H1 (cell line): ENCODE data around the gene UGT1A8. TPM values are rescaled to one million over a fixed set of nuclear protein-coding genes. Genes with fewer than 3 reads are reported as not detected.

Experiments
- CTCF ChIA-PET: fragments of 300-600 bp; sonication (Branson Sonifier 250); formaldehyde crosslinking; loops from one replicate; lab custom pipeline; 2021; ENCODE audit not compliant: partially characterized antibody; lab: Charles Lee
- POLR2A ChIA-PET: fragments of 300-600 bp; sonication (Branson Sonifier 250); formaldehyde crosslinking; loops from one replicate; lab custom pipeline; 2021; ENCODE audit warnings: inconsistent platforms; ENCODE audit not compliant: partially characterized antibody; lab: Charles Lee
- DNase-seq, 2 experiments: peaks; one replicate each; pipeline versions ENCODE4 v3.0.0 to v3.0.0-alpha.2; 2010 to 2022; ENCODE audit warnings: low spot score in 2 of 2, low read depth in 1 of 2, mixed read lengths in 1 of 2
- FAIRE-seq: peaks from 2 replicates; lab custom pipeline; 2011; peaks lifted over from hg19 to GRCh38; lab: Jason Lieb, UNC
- H2AFZ ChIP-seq: 2 replicates; pipeline ENCODE4 v1.8.1; 2012; ENCODE audit warnings: low read length, inconsistent platforms
- H2AK5ac ChIP-seq: 2 replicates; pipeline ENCODE4 v1.6.1; 2013; ENCODE audit warnings: low read depth, low read length
- H2BK120ac ChIP-seq: replicated peaks from 2 replicates; pipeline ENCODE3; 2013; ENCODE audit warnings: low read depth, low read length, inconsistent platforms
- H2BK12ac ChIP-seq: 2 replicates; pipeline ENCODE4 v1.6.1; 2013; ENCODE audit warnings: low read depth, low read length
- H2BK15ac ChIP-seq: 2 replicates; pipeline ENCODE4 v1.6.1; 2013; ENCODE audit warnings: low read length
- H2BK20ac ChIP-seq: 2 replicates; pipeline ENCODE4 v1.6.1; 2013; ENCODE audit warnings: low read length
- H2BK5ac ChIP-seq: 2 replicates; pipeline ENCODE4 v1.6.1; 2013; ENCODE audit warnings: low read depth, low read length
- H3K14ac ChIP-seq: 2 replicates; pipeline ENCODE4 v1.6.1; 2013; ENCODE audit warnings: inconsistent platforms; ENCODE audit not compliant: insufficient read length
- H3K18ac ChIP-seq: 2 replicates; pipeline ENCODE4 v1.6.1; 2013; ENCODE audit warnings: low read length; ENCODE audit errors: extremely low read depth
- H3K23ac ChIP-seq: 2 replicates; pipeline ENCODE4 v1.6.1; 2013; ENCODE audit warnings: inconsistent platforms; ENCODE audit not compliant: insufficient read length
- H3K23me2 ChIP-seq: 2 replicates; pipeline ENCODE4 v1.6.1; 2013; ENCODE audit warnings: low read depth, low read length
- H3K27ac ChIP-seq: 2 replicates; pipeline ENCODE4 v1.6.1; 2011; ENCODE audit warnings: low read depth, low read length, inconsistent platforms
- H3K27me3 ChIP-seq, 4 experiments: replicated peaks in 1 of 4; 1 replicate in 1 of 4; 2 replicates in 3 of 4; pipeline versions ENCODE4 v1.6.1 to v1.8.1; 2011 to 2013; ENCODE audit warnings: low read length in 3 of 4, mild to moderate bottlenecking in 3 of 4, inconsistent platforms in 2 of 4, mixed read lengths in 2 of 4, moderate library complexity in 1 of 4; ENCODE audit not compliant: control insufficient read depth in 3 of 4, insufficient read depth in 3 of 4; ENCODE audit errors: extremely low read depth in 1 of 4
- H3K36me3 ChIP-seq, 4 experiments: 2 replicates each; pipeline versions ENCODE4 v1.6.1 to v1.8.1; 2011 to 2013; ENCODE audit warnings: mild to moderate bottlenecking in 4 of 4, low read length in 3 of 4, moderate library complexity in 2 of 4, control low read depth in 1 of 4, inconsistent platforms in 1 of 4; ENCODE audit not compliant: insufficient read depth in 4 of 4, control insufficient read depth in 2 of 4
- H3K4ac ChIP-seq: replicated peaks from 2 replicates; pipeline ENCODE3; 2013; ENCODE audit warnings: low read length, low read depth, mixed read lengths, inconsistent platforms; ENCODE audit not compliant: insufficient read length
- H3K4me1 ChIP-seq, 4 experiments: replicated peaks in 1 of 4; 1 replicate in 1 of 4; 2 replicates in 3 of 4; pipeline versions ENCODE4 v1.6.1 to v1.8.1; 2011 to 2013; ENCODE audit warnings: low read length in 3 of 4, inconsistent platforms in 2 of 4, mixed read lengths in 1 of 4; ENCODE audit not compliant: insufficient read depth in 4 of 4, control insufficient read depth in 3 of 4
- H3K4me2 ChIP-seq, 2 experiments: 2 replicates each; pipeline versions ENCODE4 v1.6.1 to v1.8.1; 2011 to 2013; ENCODE audit warnings: low read depth in 2 of 2, low read length in 2 of 2, control low read depth in 1 of 2, inconsistent platforms in 1 of 2, mild to moderate bottlenecking in 1 of 2; ENCODE audit not compliant: insufficient read depth in 1 of 2
- H3K4me3 ChIP-seq, 4 experiments: fragments of 200-600, 300-600 bp in 1 of 4; sonication (generic), shearing (Covaris generic), sonication (Bioruptor Twin) in 1 of 4; 2 replicates each; pipeline versions ENCODE4 v1.5.1 to v1.8.1; 2011 to 2016; ENCODE audit warnings: low read length in 4 of 4, low read depth in 3 of 4, control low read depth in 2 of 4, inconsistent platforms in 2 of 4, mild to moderate bottlenecking in 2 of 4, mixed read lengths in 1 of 4, moderate library complexity in 1 of 4; ENCODE audit not compliant: insufficient read depth in 2 of 4; ENCODE audit errors: extremely low read depth in 1 of 4
- H3K56ac ChIP-seq: replicated peaks from 2 replicates; pipeline ENCODE3; 2013; ENCODE audit warnings: low read depth, mild to moderate bottlenecking, mixed read lengths, low read length, inconsistent platforms; ENCODE audit not compliant: insufficient read length
- H3K79me1 ChIP-seq: 2 replicates; pipeline ENCODE4 v1.6.1; 2013; ENCODE audit warnings: low read depth, low read length, control low read depth
- H3K79me2 ChIP-seq, 2 experiments: 2 replicates each; pipeline versions ENCODE4 v1.6.1 to v1.8.1; 2012 to 2013; ENCODE audit warnings: low read length in 2 of 2, mild to moderate bottlenecking in 2 of 2, inconsistent platforms in 1 of 2; ENCODE audit not compliant: insufficient read depth in 2 of 2, control insufficient read depth in 1 of 2
- H3K9ac ChIP-seq, 4 experiments: replicated peaks in 1 of 4; 1 replicate in 1 of 4; 2 replicates in 3 of 4; pipeline versions ENCODE4 v1.6.1 to v1.8.1; 2011 to 2013; ENCODE audit warnings: low read depth in 3 of 4, low read length in 3 of 4, control low read depth in 2 of 4, mild to moderate bottlenecking in 2 of 4, moderate library complexity in 2 of 4, inconsistent platforms in 1 of 4; ENCODE audit errors: extremely low read depth in 1 of 4
- H3K9me3 ChIP-seq, 2 experiments: 2 replicates each; pipeline versions ENCODE4 v1.6.1 to v1.8.1; 2012 to 2013; ENCODE audit warnings: mild to moderate bottlenecking in 2 of 2, moderate library complexity in 2 of 2, control low read depth in 1 of 2, inconsistent platforms in 1 of 2, low read depth in 1 of 2, low read length in 1 of 2, mixed read lengths in 1 of 2; ENCODE audit not compliant: insufficient read depth in 2 of 2
- H4K20me1 ChIP-seq, 2 experiments: replicated peaks in 1 of 2; 2 replicates each; pipeline versions ENCODE3 to v1.8.1; 2011 to 2013; ENCODE audit warnings: inconsistent platforms in 2 of 2, low read length in 2 of 2, mild to moderate bottlenecking in 1 of 2; ENCODE audit not compliant: insufficient read depth in 2 of 2, control insufficient read depth in 1 of 2
- H4K5ac ChIP-seq: 2 replicates; pipeline ENCODE4 v1.6.1; 2013; ENCODE audit warnings: low read length, low read depth, mixed read lengths, inconsistent platforms; ENCODE audit not compliant: insufficient read length
- H4K8ac ChIP-seq: 2 replicates; pipeline ENCODE4 v1.8.0; 2013; ENCODE audit warnings: mild to moderate bottlenecking, moderate library complexity, low read length, inconsistent platforms; ENCODE audit not compliant: insufficient read depth; ENCODE audit errors: extremely low read depth
- H4K91ac ChIP-seq: replicated peaks from 2 replicates; pipeline ENCODE3; 2013; ENCODE audit warnings: low read length, mixed read lengths, inconsistent platforms; ENCODE audit not compliant: insufficient read length
- CREB1 ChIP-seq: IDR thresholded peaks from 2 replicates; pipeline ENCODE4 v1.6.1; 2012; ENCODE audit warnings: inconsistent platforms
- CTCF ChIP-seq, 3 experiments: IDR thresholded peaks; 1 replicate in 2 of 3; 2 replicates in 1 of 3; pipeline versions ENCODE4 v1.5.1 to v1.6.1; 2011; ENCODE audit warnings: low read length in 3 of 3, mild to moderate bottlenecking in 3 of 3, inconsistent platforms in 2 of 3, low read depth in 1 of 3, moderate library complexity in 1 of 3; ENCODE audit not compliant: insufficient read depth in 1 of 3; ENCODE audit errors: control extremely low read depth in 1 of 3
- GTF2F1 ChIP-seq: IDR thresholded peaks from 2 replicates; pipeline ENCODE4 v1.6.1; 2012; ENCODE audit warnings: low read depth, low read length, improper control_type of control experiment, borderline replicate concordance
- YY1 ChIP-seq: IDR thresholded peaks from 2 replicates; pipeline ENCODE4 v1.6.1; 2011; ENCODE audit warnings: low read depth, mild to moderate bottlenecking, low read length
- whole genome bisulfite sequencing, 2 experiments: shearing (Covaris generic) in 1 of 2; methylation state at CpG; one replicate each; pipeline versions ENCODE4 v1.1.6 to v1.1.7; 2013 to 2015; ENCODE audit warnings: low lambda C conversion rate in 2 of 2, mixed read lengths in 2 of 2, inconsistent platforms in 1 of 2, low coverage in 1 of 2, missing lambda C conversion rate in 1 of 2; ENCODE audit not compliant: insufficient replicate concordance in 2 of 2, insufficient coverage in 1 of 2, insufficient read length in 1 of 2; ENCODE audit errors: extremely low coverage in 1 of 2, missing lambda C conversion rate in 1 of 2; 5-methylcytosine and 5-hydroxymethylcytosine counted together
- polyA plus RNA-seq, 7 experiments: library from polyadenylated mRNA; depleted of rRNA in 3 of 7; stranded (reverse) in 5 of 7; unstranded in 2 of 7; fragments of >200 nt in 5 of 7; fragments of 200-250 nt in 2 of 7; gene quantifications; 1 replicate in 5 of 7; 2 replicates in 1 of 7; 4 replicates in 1 of 7; pipeline versions ENCODE4 v1.2.1 to v1.2.3, GENCODE V29; 2011 to 2013; ENCODE audit warnings: missing spikeins in 2 of 7, mixed read lengths in 2 of 7
- total RNA-seq: library from RNA; stranded (reverse); fragmentation: NEBNext Ultra II Directional; extraction: Animal tissue kit (Norgen Biotek cat#: 25700); gene quantifications from 2 replicates; pipeline ENCODE4 v1.2.1, GENCODE V29; 2021

UGT1A8 gene
- total and polyA plus RNA-seq, 2 of the 8 experiments (the other 6 are each of a cell fraction or from before 2014, with no cell fraction given), result not detected

- no peak overlapping the region for H3K4me2 ChIP-seq
- H3K18ac ChIP-seq, result no peak overlapping the region
- WGBS, 2 experiments, result 94% methylated on average over 5 of the region's 5 CpGs; no CpG with 5 or more reads in 1 of the 2 experiments
- no peak overlapping the region for H3K27ac ChIP-seq
- FAIRE-seq (no peak), DNase-seq (no peak)
- no peaks in the 10 kb centered on the region for H3K4me1 ChIP-seq
- no peaks in the 10 kb centered on the region for H3K27me3 ChIP-seq
- H4K20me1 ChIP-seq, result no peaks in the 10 kb centered on the region
- H3K36me3 ChIP-seq, result no peaks in the 10 kb centered on the region
- no peak overlapping the region for H3K4me3 ChIP-seq
- no peak overlapping the region for H2AK5ac ChIP-seq
- H3K23ac ChIP-seq, result no peak overlapping the region
- no peak overlapping the region for H2BK12ac ChIP-seq
- no peak overlapping the region for H2BK5ac ChIP-seq
- H3K56ac ChIP-seq, result no peak overlapping the region
- H3K14ac ChIP-seq, result no peak overlapping the region
- peaks cover 2% of the 10 kb centered on the region; the same call in 1 of the 2 replicates for H3K23me2 ChIP-seq
- H3K9ac ChIP-seq, result no peak overlapping the region
- no peak overlapping the region for H3K4ac ChIP-seq
- no peak overlapping the region for H2BK15ac ChIP-seq
- peaks cover 7 to 17% of the 10 kb centered on the region in 2 experiments; a peak in 3 of 4 replicates for H3K9me3 ChIP-seq
- H3K79me2 ChIP-seq, result no peaks in the 10 kb centered on the region
- H2BK20ac ChIP-seq, result no peak overlapping the region
- no peak overlapping the region for H2BK120ac ChIP-seq
- H2AFZ ChIP-seq, result no peak overlapping the region
- POLR2A ChIA-PET, result no interaction called here
- H4K91ac ChIP-seq, result no peak overlapping the region
- CTCF ChIA-PET, result no interaction called here
- H4K8ac ChIP-seq, result no peak overlapping the region
- no peaks in the 10 kb centered on the region for H3K79me1 ChIP-seq
- H4K5ac ChIP-seq, result no peak overlapping the region
- TF ChIP-seq YY1 (no peak), CREB1 (no peak), GTF2F1 (no peak), CTCF (IDR thresholded peaks at IDR 0.05; ENCODE audit: control extremely low read depth in 1 of 3, insufficient read depth in 1 of 3, low read depth in 1 of 3, low read length in 3 of 3) (no peak)
Observed at GRCh38 chr2:233773854-233774253, 156.4 kb downstream of the UGT1A8 start.
